NCI-H345 (cell line): ENCODE data around the gene AGPAT3.
"Not testable (repeated sequence)": the region's sequence is repeated elsewhere in the genome, so short reads cannot be mapped to it uniquely, and the experiment has no call there.

Source experiments
- DNase-seq: peaks from one replicate; lab custom pipeline; 2025; lab: John Stamatoyannopoulos, UW

Gene AGPAT3

GRCh38 chr21:43884012-43884860 is 19.2 kb downstream of the AGPAT3 start:
- no peak for DNase-seq

GRCh38 chr21:43884861-43885417 is 19.9 kb downstream of the AGPAT3 start:
- no peak for DNase-seq

- no peak for DNase-seq
Measured at GRCh38 chr21:43885721-43886120, 20.7 kb downstream of the AGPAT3 start.

DNA sequence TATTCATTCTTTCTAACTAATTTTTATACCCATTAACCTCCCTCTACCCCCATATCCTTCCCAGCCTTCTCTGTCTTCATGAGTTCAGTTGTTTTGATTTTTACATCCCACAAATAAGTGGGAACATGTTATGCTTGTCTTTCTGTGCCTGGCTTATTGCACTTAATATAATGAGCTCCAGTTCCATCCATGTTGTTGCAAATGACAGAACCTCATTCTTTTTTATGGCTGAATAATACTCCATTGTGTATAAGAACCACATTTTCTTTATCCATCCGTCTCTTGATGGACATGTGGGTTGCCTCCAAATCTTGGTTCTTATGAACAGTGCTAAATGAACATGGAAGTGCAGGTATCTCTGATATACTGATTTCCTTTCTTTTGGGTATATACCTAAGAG is 21.5 kb downstream of the AGPAT3 start:
- no peak for DNase-seq

DNA sequence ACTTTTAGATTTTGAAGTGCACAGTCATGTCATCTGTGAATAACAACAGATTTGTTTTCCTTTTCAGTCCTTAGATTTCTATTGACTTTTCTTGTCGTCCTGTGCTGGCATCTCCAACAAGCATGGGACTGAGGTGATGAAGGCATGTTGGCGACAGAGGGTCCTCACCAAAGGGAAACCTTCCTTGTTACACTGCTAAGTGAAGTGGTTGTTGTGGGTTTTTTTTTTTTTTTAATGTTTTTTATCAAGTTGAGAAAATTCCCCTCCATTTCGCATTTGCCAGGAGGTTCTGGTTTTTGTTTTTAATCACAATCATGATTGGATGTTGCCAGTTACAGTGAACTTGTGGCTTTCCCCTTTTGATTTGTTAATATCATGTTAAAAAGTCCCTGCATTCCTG is 24.0 kb downstream of the AGPAT3 start:
- no peak for DNase-seq

GRCh38 chr21:43890042-43890441 is 25.0 kb downstream of the AGPAT3 start:
- no peak for DNase-seq

DNA sequence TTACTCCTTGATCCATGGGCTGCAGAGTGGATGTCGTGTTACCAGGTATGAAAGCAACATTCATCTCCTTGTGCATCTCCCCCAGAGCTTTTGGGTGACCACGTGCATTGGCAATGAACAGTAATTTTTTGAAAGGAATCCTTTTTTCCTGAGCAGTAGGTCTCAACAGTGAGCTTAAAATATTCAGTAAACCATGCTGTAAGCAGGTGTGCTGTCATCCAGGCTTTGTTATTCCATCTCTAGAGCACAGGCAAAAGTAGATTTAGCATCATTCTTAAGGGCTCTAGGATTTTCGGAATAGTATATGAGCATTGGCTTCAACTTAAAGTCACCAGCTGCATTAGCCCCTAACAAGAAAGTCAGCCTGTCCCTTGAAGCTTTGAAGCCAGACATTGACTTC is 27.3 kb downstream of the AGPAT3 start:
- no peak for DNase-seq

DNA sequence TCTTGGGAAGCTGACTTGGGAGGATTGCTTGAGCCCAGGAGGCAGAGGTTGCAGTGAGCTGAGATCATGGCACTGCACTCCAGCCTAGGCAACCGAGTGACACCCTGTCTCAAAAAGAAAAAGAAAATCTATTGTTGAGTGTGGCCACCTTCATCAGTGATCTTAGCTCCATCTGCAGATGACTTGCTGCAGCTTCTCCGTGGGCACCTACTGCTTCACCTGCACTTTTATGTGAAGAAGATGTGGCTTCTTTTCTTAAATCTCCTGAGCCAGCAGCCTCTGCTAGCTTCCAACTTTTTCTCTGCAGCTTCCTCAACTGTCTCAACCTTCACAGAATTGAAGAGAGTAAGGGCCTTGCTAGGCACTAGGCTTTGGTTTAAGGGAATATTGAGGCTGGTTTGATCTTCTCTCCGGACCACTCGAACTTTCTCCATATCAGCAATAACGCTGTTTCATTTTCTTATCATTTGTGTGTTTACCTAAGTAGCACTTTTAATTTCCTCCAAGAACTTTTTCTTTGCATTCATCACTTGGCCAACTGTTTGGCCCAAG is 28.0 kb downstream of the AGPAT3 start:
- DNase-seq: no peak

DNA sequence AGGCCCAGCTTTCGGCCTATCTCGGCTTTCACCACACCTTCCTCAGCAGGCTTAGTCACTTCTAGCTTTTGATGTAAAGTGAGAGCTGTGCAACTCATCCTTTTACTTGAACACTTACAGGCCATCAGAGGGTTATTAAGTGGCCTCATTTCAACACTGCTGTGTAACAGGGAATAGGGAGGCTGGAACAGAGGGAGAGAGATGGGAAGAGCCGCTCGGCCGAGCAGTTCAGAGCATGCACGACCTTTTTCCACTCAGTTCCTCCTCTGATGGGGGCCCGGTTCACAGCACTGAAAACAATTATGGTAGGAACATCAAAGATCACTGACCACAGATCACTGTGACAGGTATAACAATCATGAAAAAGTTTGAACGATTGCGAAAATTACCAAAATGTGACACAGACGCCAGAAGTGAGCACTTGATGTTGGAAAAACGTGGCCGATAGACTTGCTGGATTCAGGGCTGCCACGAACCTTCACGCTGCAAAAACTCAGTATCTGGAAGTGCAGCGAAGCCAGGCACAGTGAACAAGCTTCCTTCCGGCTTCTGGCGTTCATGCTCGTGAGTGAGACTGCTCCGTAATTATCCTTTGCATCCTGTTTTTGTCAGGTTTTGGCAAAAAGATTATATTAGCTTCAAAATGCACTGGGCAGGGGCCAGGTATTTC is 28.6 kb downstream of the AGPAT3 start:
- DNase-seq: no peak

DNA sequence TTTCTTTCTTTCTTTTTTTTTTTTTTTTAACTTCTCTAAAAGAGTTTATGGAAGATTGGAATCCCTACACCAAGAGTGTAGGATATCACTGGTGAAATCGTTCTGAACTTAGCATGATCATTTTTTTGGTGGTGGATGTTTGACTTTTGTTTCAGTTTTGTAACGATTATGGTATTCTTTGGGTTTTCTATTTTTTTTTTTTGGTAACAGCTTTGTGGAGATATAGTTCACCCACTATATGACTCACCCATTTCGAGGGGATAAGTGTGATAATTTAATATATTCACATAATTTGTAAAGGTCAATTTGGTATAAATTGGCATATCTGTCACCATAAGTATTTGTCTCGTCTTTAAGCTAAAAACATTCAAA is 29.2 kb downstream of the AGPAT3 start:
- no peak for DNase-seq

- no peak for DNase-seq
Measured at GRCh38 chr21:43895196-43895595, 30.2 kb downstream of the AGPAT3 start.

GRCh38 chr21:43896696-43897299 is 31.8 kb downstream of the AGPAT3 start:
- DNase-seq: not testable (repeated sequence)

DNA sequence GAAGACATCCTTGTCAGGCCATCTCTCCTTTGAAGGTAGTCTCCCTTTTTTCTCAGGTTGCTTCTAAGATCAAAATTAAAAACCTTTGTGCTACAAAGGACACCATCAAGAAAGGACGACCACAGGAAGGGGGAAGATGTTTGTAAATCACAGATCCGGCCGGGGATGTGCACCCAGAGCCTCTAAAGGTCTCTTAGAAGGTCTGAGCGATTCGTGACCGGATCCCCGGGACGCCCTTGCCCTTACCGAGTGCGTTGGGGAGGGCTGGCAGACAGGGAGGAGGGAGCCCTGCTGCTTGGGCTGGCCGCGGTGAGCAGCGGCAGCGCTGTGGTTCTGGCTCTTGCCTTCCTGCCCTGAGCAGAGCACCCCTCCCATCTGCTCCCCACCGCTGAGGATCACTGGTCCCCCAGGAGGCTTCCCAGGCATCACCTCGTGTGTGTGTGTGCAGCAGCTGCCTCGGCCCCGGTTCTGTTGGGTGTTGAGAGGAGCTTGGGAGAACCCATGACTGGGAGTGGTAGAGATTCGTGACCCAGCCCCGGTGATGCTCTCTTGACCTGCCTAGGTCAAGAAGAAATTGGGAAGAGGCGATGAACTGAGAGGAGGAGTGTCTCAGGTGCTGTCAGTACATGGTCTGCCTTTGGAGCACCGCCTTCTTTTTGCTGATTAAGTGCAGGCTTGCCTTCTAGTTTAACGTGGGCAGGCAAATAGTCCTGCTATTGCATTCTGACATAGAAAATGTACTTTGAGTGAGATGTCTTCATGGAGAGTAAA is 34.5 kb downstream of the AGPAT3 start:
- DNase-seq: no peak

DNA sequence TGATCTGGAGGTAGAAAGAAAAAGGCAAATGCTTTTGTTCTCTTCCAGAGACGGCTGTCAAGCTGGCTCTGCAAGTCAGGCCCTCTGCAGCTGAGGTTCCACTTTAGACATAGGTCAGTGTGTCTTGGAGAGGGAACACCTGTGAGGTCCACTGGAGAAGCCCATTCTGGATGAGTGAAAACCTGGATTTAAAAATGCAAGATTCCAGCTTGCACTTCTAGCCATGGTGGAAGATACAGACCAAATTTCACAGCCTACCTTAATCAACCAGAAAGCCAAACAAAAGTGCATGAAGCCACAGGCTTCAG is 35.0 kb downstream of the AGPAT3 start:
- no peak for DNase-seq

DNA sequence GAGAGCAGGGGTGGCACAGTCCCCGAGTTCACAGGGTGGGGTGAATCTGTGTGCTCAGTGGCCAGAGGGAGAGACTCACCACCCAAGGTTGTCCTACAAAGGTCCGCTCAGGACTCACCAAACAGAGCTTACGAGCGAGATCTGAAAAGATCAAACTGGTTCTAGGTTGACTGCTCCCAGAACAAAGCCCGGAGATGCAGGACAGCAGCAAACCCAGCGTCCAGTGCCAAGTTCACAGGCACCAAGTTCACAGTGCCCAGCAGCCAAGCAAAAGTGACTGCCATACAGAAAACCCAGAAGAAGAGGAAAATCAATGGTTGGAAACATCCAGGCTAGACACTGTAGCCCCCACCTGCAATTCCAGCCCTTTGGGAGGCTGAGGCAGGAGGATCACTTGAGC is 35.7 kb downstream of the AGPAT3 start:
- no peak for DNase-seq

GRCh38 chr21:43902441-43902840 is 37.4 kb downstream of the AGPAT3 start:
- DNase-seq: no peak

- DNase-seq: no peak
Measured at GRCh38 chr21:43903451-43904091, 38.5 kb downstream of the AGPAT3 start.

DNA sequence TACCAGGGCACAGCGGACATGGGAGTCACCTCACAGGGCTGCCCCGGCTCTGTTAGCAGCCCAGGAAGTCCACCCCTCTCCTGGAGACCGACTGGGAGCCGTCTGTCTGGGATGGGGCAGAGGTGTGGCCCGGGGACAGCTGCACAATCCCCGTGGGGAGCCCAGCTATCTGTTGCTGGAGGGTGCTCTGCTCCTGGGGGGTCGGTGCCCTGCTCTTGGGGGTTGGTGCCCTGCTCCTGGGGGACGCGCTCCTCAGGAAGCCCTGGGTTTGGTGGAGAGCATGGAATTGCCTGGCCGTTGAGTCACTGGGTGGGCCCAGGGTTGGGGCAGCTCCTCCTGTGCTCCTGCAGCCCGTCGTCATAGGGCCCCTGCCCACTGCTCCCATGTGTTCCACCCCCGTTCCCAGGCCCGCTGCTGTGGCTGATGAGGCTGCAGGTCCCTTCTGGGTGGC is 39.3 kb downstream of the AGPAT3 start:
- no peak for DNase-seq

GRCh38 chr21:43905726-43906455 is 40.9 kb downstream of the AGPAT3 start:
- no peak for DNase-seq

GRCh38 chr21:43906585-43907370 is 41.8 kb downstream of the AGPAT3 start:
- DNase-seq: no peak
